Naive thymus-derived CD4-positive, alpha-beta T cell (primary cell): ENCODE data around the gene NPPA. TPM values are rescaled to one million over a fixed set of nuclear protein-coding genes. Genes with fewer than 3 reads are reported as not detected.

Experiments used
- ATAC-seq: fragments of 150-1000 bp; cut with Tn5 transposase; 2 replicates; pipeline ENCODE4 v1.10.0; 2021; ENCODE audit warnings: mild to moderate bottlenecking, moderate library complexity
- CTCF ChIA-PET: fragments of 350-600 bp; sonication (Branson Sonifier 250); formaldehyde crosslinking; loops from one replicate; lab custom pipeline; 2021; ENCODE audit warnings: antibody characterized with exemption; lab: Charles Lee
- POLR2A ChIA-PET: fragments of 350-600 bp; sonication (Branson Sonifier 250); formaldehyde crosslinking; loops from one replicate; lab custom pipeline; 2021; ENCODE audit warnings: antibody characterized with exemption, inconsistent platforms; lab: Charles Lee
- DNase-seq, 9 donors: peaks; one replicate each; pipeline versions ENCODE4 v3.0.0 to v3.0.0-alpha.2; 2020 to 2022; ENCODE audit warnings: mixed read lengths in 1 of 9
- H3K27ac ChIP-seq: one replicate; pipeline ENCODE4 v1.7.0; 2013; ENCODE audit warnings: mild to moderate bottlenecking, low read depth, low read length, moderate library complexity
- H3K27me3 ChIP-seq, 2 donors: one replicate each; pipeline ENCODE4 v1.7.0; 2013; ENCODE audit warnings: low read length in 2 of 2, mild to moderate bottlenecking in 2 of 2, moderate library complexity in 2 of 2; ENCODE audit not compliant: control insufficient read depth in 2 of 2, insufficient read depth in 2 of 2
- H3K36me3 ChIP-seq, 3 experiments: 1 replicate in 2 of 3; 2 replicates in 1 of 3; pipeline ENCODE4 v1.7.0; 2013; ENCODE audit warnings: low read length in 3 of 3, mild to moderate bottlenecking in 3 of 3, moderate library complexity in 1 of 3; ENCODE audit not compliant: insufficient read depth in 3 of 3, control insufficient read depth in 2 of 3
- H3K4me1 ChIP-seq, 2 donors: one replicate each; pipeline ENCODE4 v1.7.0; 2013; ENCODE audit warnings: low read length in 2 of 2, mild to moderate bottlenecking in 2 of 2, moderate library complexity in 1 of 2; ENCODE audit not compliant: control insufficient read depth in 2 of 2, insufficient read depth in 2 of 2
- H3K4me3 ChIP-seq: 2 replicates; pipeline ENCODE4 v1.7.0; 2013; ENCODE audit warnings: mild to moderate bottlenecking, low read length
- H3K9me3 ChIP-seq, 3 experiments: 1 replicate in 2 of 3; 2 replicates in 1 of 3; pipeline ENCODE4 v1.7.0; 2013; ENCODE audit warnings: low read length in 3 of 3; ENCODE audit not compliant: control insufficient read depth in 2 of 3
- H3K27ac Mint-ChIP-seq, 9 donors: one replicate each; pipeline ENCODE4 v1.8.0; 2020 to 2022; ENCODE audit warnings: mixed read lengths in 9 of 9, mild to moderate bottlenecking in 8 of 9, moderate library complexity in 5 of 9, inconsistent platforms in 2 of 9
- H3K27me3 Mint-ChIP-seq, 5 donors: one replicate each; pipeline ENCODE4 v1.8.0; 2021 to 2022; ENCODE audit warnings: mixed read lengths in 5 of 5, mild to moderate bottlenecking in 1 of 5
- H3K36me3 Mint-ChIP-seq, 5 donors: one replicate each; pipeline ENCODE4 v1.8.0; 2020 to 2022; ENCODE audit warnings: mixed read lengths in 5 of 5, mild to moderate bottlenecking in 3 of 5, inconsistent platforms in 1 of 5
- H3K4me1 Mint-ChIP-seq, 7 donors: one replicate each; pipeline ENCODE4 v1.8.0; 2020 to 2022; ENCODE audit warnings: mixed read lengths in 7 of 7, mild to moderate bottlenecking in 3 of 7, inconsistent platforms in 1 of 7
- H3K4me3 Mint-ChIP-seq, 10 donors: one replicate each; pipeline ENCODE4 v1.8.0; 2020 to 2022; ENCODE audit warnings: mild to moderate bottlenecking in 10 of 10, mixed read lengths in 10 of 10, moderate library complexity in 6 of 10, inconsistent platforms in 2 of 10
- H3K9me3 Mint-ChIP-seq, 11 donors: one replicate each; pipeline ENCODE4 v1.8.0; 2020 to 2022; ENCODE audit warnings: mixed read lengths in 11 of 11, mild to moderate bottlenecking in 4 of 11, inconsistent platforms in 1 of 11, moderate library complexity in 1 of 11
- intact Hi-C, 2 donors: fragments of 100-400 bp; cut with micrococcal nuclease; formaldehyde crosslinking; loops; one replicate each; pipeline ENCODE4 v1.15.1; 2023
- polyA plus RNA-seq, 2 donors: library from polyadenylated mRNA; unstranded; fragments of 300-500 nt; fragmentation: Illumina TruSeq; gene quantifications; one replicate each; pipeline ENCODE4 v1.2.3, GENCODE V29; 2021
- total RNA-seq, 6 experiments: library from RNA in 5 of 6; stranded (reverse) in 5 of 6; gene quantifications; 1 replicate in 5 of 6; 2 replicates in 1 of 6; pipeline ENCODE4 v1.2.3 and lab custom pipeline; 2021 to 2026

NPPA gene
- total and polyA plus RNA-seq, 7 experiments from 2014 or later = not detected

DNA sequence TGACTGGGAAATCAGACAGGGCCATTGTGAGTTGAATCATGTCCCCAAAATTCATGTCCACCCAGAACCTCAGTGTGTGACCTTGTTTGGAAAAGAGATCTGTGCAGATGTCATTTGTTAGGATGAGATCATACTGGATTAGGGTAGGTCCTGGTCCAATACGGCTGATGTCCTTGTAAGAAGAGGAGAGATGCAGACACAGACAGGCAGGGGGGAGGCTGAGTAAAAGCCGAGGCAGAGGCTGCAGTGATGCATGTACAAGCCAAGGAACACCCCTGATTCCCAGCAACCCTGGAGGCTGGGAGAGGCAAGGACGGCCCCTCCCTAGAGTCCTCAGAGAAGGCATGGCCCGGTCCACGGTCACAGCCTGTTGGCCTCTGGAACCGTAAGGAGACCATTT lies 27.0 kb upstream of the NPPA start:
- CTCF ChIA-PET = no interaction called here
- no peak overlapping the region for H3K27ac Mint-ChIP-seq
- Histone ChIP-seq H3K4me1 (no peaks in the 10 kb centered on the region), H3K27me3 (no peaks in the 10 kb centered on the region), H3K27ac (no peak overlapping the region), H3K9me3 (no peaks in the 10 kb centered on the region), H3K36me3 (no peaks in the 10 kb centered on the region), H3K4me3 (no peak overlapping the region)
- H3K9me3 Mint-ChIP-seq = no peaks in the 10 kb centered on the region
- POLR2A ChIA-PET = no interaction called here
- ATAC-seq = no peak
- intact Hi-C loops = no loop called here
- peaks cover 0 to 1% (median 0%) of the 10 kb centered on the region in 7 donors for H3K4me1 Mint-ChIP-seq
- H3K27me3 Mint-ChIP-seq = peaks cover 5 to 28% (median 14%) of the 10 kb centered on the region in 5 donors
- H3K36me3 Mint-ChIP-seq = no peaks in the 10 kb centered on the region
- DNase-seq = no peak
- no peak overlapping the region for H3K4me3 Mint-ChIP-seq

DNA sequence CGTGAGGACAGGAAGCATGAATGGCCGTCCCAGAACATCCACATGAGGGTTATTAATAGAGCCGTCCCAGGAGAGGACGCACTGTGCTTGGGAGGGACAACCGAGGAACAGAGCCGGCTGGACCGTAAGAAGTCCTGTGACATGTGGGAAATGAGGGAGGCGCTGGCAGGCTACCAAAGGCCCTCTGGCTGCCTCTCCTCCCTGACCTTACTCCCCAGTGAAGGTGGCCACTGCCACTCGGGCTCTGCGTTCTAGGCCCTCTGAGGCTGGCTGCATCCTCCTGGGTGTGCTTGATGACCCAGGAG lies 26.6 kb upstream of the NPPA start:
- Mint-ChIP-seq H3K4me3 (no peak overlapping the region), H3K36me3 (no peaks in the 10 kb centered on the region), H3K27ac (no peak overlapping the region), H3K9me3 (no peaks in the 10 kb centered on the region), H3K27me3 (peaks cover 5 to 32% (median 14%) of the 10 kb centered on the region in 5 donors), H3K4me1 (peaks cover 0 to 1% (median 0%) of the 10 kb centered on the region in 7 donors)
- no peak overlapping the region for H3K4me3 ChIP-seq
- H3K4me1 ChIP-seq = no peaks in the 10 kb centered on the region
- H3K27ac ChIP-seq = no peak overlapping the region
- no peaks in the 10 kb centered on the region for H3K27me3 ChIP-seq
- no peaks in the 10 kb centered on the region for H3K36me3 ChIP-seq
- POLR2A ChIA-PET = no interaction called here
- intact Hi-C loops = no loop called here
- no peaks in the 10 kb centered on the region for H3K9me3 ChIP-seq
- CTCF ChIA-PET = no interaction called here
- no peak for DNase-seq
- no peak for ATAC-seq

DNA sequence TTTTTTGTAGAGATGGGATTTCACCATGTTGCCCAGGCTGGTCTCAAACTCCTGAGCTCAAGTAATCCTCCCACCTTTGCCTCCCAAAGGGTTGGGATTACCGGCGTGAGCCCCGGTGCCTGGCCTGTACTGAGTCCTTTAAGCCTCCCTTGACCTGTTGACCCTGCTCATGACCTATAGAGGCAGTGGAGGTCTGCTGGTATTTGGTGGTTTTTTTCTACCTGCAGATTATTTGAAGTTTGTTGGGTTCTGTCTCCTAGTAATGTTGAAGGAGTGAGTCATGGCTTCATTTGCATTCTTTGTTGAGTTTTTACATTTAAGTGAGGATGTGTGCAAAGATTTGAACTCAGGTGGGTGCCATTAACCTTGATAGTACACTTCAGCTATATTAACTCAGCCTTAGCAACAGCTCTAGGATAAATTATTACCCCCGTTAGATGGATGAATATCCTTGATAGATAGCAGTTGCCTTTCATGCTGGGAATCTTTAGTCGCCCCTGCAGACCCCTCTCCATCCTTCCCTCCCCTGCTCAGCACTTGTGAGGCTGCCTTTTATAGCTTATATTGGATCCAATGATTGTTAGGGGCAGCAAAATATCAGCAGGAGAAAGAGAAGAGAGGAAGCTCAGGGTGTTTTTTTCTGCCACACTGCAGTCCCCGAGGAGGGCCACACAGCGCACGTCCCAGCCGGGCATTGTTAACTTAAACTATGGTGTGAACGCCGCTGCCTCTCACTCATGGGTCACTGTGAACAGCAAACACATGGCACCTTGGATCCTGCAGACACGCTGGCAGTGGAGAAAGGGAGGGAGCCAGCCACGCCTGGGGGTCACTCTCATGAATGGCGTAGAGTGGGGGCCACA lies 26.0 kb upstream of the NPPA start:
- CTCF ChIA-PET = interaction anchor here (0.6 kb wide), 1 partner anchor 34 kb away, joined by 4 read pairs; no protein-coding TSS in a partner anchor

DNA sequence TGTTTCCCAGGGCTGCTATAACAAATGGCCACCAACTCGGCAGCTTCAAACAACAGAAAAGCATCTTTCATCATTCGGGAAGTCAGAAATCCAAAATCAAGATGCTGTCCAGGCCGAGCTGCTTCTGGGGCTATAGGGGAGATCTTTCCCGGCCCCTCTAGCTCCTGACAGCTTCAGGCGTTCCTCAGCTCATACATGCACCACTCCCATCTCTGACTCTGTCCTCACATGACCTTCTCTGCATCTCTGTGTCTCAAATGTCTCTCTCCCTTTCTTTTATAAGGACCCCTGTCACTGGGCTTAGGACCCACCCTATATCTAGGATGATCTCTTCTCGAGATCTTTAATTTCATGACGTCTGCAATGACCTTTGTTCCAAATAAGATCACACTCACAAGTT lies 25.0 kb upstream of the NPPA start:
- H3K27ac Mint-ChIP-seq = no peak overlapping the region
- intact Hi-C loops = no loop called here
- peaks cover 5 to 32% (median 14%) of the 10 kb centered on the region in 5 donors for H3K27me3 Mint-ChIP-seq
- no peak for ATAC-seq
- Histone ChIP-seq H3K4me3 (no peak overlapping the region), H3K27me3 (no peaks in the 10 kb centered on the region), H3K9me3 (no peaks in the 10 kb centered on the region), H3K36me3 (no peaks in the 10 kb centered on the region), H3K27ac (no peak overlapping the region), H3K4me1 (no peaks in the 10 kb centered on the region)
- DNase-seq = no peak
- ChIA-PET CTCF (interaction anchor here (0.6 kb wide), 1 partner anchor 35 kb away, joined by 4 read pairs; no protein-coding TSS in a partner anchor), POLR2A (no interaction called here)
- H3K36me3 Mint-ChIP-seq = no peaks in the 10 kb centered on the region
- H3K9me3 Mint-ChIP-seq = no peaks in the 10 kb centered on the region
- H3K4me3 Mint-ChIP-seq = no peak overlapping the region
- peaks cover 0 to 1% (median 0%) of the 10 kb centered on the region in 7 donors for H3K4me1 Mint-ChIP-seq

More for the DNA sequence above, 26.0 kb upstream of the NPPA start:
- Histone ChIP-seq H3K9me3 (no peaks in the 10 kb centered on the region), H3K4me1 (no peaks in the 10 kb centered on the region), H3K36me3 (no peaks in the 10 kb centered on the region), H3K27ac (no peak overlapping the region), H3K27me3 (no peaks in the 10 kb centered on the region), H3K4me3 (no peak overlapping the region)
- H3K4me3 Mint-ChIP-seq = no peak overlapping the region
- intact Hi-C loops = no loop called here
- POLR2A ChIA-PET = no interaction called here
- H3K36me3 Mint-ChIP-seq = no peaks in the 10 kb centered on the region
- DNase-seq (no peak), ATAC-seq (no peak)
- peaks cover 5 to 32% (median 14%) of the 10 kb centered on the region in 5 donors for H3K27me3 Mint-ChIP-seq
- H3K4me1 Mint-ChIP-seq = peaks cover 0 to 1% (median 0%) of the 10 kb centered on the region in 7 donors
- H3K9me3 Mint-ChIP-seq = no peaks in the 10 kb centered on the region
- no peak overlapping the region for H3K27ac Mint-ChIP-seq

DNA sequence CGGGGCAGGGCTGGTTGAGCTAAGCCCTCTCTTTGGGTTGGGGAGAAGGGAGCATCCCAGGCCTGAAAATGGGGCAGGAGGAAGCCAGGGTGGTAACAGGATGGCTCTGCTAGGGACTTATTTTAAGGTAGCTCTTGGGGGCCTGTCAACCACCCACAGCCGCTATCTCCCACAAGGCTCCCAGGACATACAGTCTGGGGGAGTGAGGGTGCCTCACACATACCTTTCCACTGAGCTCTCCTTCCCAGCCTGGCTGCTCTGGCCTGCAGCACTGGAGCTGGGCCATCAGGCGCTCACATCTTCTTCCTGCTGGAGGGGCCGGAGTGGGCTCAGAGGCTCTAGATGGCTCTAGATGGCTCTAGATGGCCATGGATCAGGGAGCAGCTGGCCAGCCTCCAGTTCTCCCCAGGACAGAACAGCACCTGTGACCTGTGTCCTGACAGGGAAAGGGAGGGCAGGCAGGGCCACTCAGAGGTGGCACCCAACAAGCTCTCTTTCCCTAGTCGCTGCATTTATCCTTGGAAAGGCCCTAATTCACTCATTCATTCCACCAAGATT lies 22.1 kb upstream of the NPPA start:
- Mint-ChIP-seq H3K9me3 (no peaks in the 10 kb centered on the region), H3K36me3 (no peaks in the 10 kb centered on the region), H3K4me3 (no peak overlapping the region), H3K27ac (no peak overlapping the region), H3K27me3 (peaks cover 5 to 27% (median 14%) of the 10 kb centered on the region in 5 donors), H3K4me1 (peaks cover 0 to 1% (median 0%) of the 10 kb centered on the region in 7 donors)
- ATAC-seq = no peak
- CTCF ChIA-PET = interaction anchor here (0.6 to 1.5 kb wide), 2 partner anchors 12 to 226 kb away, joined by 3 read pairs; no protein-coding TSS in a partner anchor
- H3K27me3 ChIP-seq = no peaks in the 10 kb centered on the region
- H3K9me3 ChIP-seq = no peaks in the 10 kb centered on the region
- DNase-seq = no peak
- intact Hi-C loops = no loop called here
- no peak overlapping the region for H3K4me3 ChIP-seq
- H3K4me1 ChIP-seq = no peaks in the 10 kb centered on the region
- POLR2A ChIA-PET = interaction anchor here (0.6 kb wide), 1 partner anchor 1666 kb away, joined by 11 read pairs; no protein-coding TSS in a partner anchor
- H3K36me3 ChIP-seq = no peaks in the 10 kb centered on the region
- no peak overlapping the region for H3K27ac ChIP-seq

DNA sequence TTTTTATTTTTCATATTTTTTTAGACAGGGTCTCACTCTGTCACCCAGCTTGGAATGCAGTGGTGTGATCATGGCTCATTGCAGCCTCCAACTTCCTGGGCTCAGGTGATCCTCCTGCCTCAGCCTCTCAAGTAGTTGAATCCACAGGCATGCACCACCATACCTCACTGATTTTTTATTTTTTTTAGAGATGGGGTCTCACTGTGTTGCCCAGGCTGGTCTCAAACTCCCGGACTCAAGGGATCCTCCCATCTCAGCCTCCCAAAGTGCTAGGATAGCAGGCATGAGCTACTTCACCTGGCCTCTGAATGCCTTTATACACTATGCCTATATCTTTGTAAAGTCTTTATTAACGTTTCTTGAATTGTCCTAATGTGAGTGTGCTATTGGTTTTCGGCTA lies 21.5 kb upstream of the NPPA start:
- DNase-seq = no peak
- Mint-ChIP-seq H3K27me3 (peaks cover 5 to 25% (median 16%) of the 10 kb centered on the region in 5 donors), H3K4me3 (no peak overlapping the region), H3K27ac (no peak overlapping the region), H3K9me3 (no peaks in the 10 kb centered on the region), H3K36me3 (no peaks in the 10 kb centered on the region), H3K4me1 (peaks cover 0 to 1% (median 0%) of the 10 kb centered on the region in 7 donors)
- Histone ChIP-seq H3K4me1 (no peaks in the 10 kb centered on the region), H3K36me3 (no peaks in the 10 kb centered on the region), H3K27ac (no peak overlapping the region), H3K4me3 (no peak overlapping the region), H3K27me3 (no peaks in the 10 kb centered on the region), H3K9me3 (no peaks in the 10 kb centered on the region)
- no peak for ATAC-seq
- POLR2A ChIA-PET = interaction anchor here (0.6 kb wide), 1 partner anchor 1665 kb away, joined by 11 read pairs; no protein-coding TSS in a partner anchor
- CTCF ChIA-PET = interaction anchor here (1.5 kb wide), 1 partner anchor 12 kb away, joined by 3 read pairs; no protein-coding TSS in a partner anchor
- intact Hi-C loops = no loop called here
